NCI-H748 treated with DMSO at 0.1 percent for 48 hours (cell line): ENCODE data around the gene PRTG.

Experiments used
- DNase-seq: peaks from one replicate; lab custom pipeline; 2025; lab: John Stamatoyannopoulos, UW

The PRTG gene

DNA sequence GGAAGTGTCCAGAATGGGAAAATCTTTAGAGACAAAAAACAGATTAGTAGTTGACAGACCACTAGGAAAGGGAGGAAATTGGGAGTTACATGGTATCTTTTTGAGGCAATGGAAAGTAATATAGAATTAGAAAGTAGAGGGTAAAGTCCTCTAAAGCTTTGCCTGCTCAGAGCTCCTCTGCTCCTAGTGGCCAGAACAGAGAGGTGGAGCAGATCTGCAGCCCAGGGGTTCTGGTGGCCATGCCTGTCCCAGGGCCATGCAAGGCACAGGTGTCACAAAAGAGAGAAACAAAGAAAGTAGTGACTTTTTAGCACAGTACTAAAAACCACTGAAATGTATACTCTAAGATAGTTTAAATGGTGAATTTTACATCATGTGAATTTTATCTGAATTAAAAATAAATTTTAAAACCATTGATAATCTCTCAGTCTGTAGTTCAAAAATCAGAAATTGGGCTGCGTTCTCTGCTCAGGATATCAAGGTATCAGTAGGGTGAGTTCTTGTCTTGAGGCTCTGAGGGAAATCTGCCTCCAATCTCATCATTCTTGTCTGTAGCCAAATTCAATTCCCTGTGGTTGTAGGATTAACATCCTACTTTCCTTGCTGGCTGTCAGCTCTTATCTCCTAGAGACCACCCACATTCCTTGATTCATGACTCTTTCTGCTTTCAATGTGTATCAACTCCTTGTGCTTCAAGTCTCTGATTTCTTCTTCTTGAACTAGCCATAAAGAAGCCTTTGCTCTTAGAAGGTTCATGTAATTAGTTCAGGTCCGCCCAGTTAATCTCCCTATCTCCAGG lies 178.4 kb downstream of the PRTG start:
- no peak for DNase-seq

DNA sequence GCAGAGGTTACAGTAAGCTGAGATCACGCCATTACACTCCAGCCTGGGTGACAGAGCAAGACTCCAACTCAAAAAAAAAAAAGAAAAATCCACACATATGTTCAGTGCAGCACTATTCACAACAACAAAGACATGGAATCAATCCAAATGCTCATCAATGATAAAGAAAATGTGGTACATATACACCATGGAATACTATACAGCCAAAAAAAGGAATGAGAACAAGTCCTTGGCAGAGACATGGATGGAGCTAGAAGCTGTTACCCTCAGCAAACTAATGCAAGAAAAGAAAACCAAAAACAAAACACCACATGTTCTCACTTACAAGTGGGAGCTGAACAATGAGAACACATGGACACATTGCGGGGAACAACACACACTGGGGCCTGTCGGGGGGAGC lies 180.4 kb downstream of the PRTG start:
- DNase-seq, result no peak
